ENCODE results near the gene DRD2. TPM values are rescaled to one million over a fixed set of nuclear protein-coding genes. Genes with fewer than 3 reads are reported as not detected.

The DRD2 gene
- total RNA-seq, 2 experiments from 2014 or later, result 0.30 to 0.86 TPM

Other genes with a start within 250 kb of the DRD2 start
- 10 to 100 TPM; 11.9 to 13.5 TPM for gene TTC12, start 160.8 kb downstream of the DRD2 start, total RNA-seq
- gene ANKK1, start 87.6 kb downstream of the DRD2 start, total RNA-seq, result not detected
- gene TMPRSS5, start 230.9 kb upstream of the DRD2 start, total RNA-seq, result under 1 TPM; 0.50 to 0.78 TPM

All from activated CD4-positive, alpha-beta memory T cell treated with anti-CD3 and anti-CD28 coated beads, Interleukin-2, amount 10 ng/mL, durations not matched to agents 7 days and 5 days (primary cell).